ENCODE results near the gene ORC3.

DNA sequence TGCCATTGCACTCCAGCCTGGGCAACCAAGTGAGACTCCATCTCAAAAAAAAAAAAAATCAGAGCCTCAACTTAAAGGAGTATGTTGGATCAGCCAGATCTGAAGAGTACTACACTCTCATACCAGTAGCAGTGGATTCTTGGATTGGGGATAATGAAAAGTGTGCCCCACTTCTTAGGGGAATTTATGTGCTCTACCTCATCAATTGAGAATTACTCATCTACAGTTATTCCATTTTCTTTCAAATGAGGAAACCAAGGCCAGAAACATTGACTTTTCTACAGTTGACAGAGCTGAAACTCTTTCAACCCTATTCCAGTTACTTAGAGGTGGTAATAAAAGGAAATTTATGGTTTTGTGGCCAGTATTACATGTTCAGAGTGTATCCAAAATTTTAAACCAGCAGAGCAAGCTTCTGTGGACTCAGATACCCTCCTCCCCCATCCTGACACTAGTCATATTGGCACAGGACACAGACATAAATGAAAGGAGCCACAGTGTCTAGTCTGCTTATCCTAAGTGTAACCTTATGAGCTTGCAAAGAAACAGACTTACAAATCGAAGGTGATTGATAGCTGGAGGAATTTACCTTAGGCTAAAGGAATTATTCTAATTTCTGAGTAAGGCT, 51.2 kb downstream of the ORC3 start:
- no peak for TF ChIP-seq CTCF (optimal IDR thresholded peaks at IDR 0.05 in 1 of 3, IDR thresholded peaks at IDR 0.05 in 1 of 3, conservative IDR thresholded peaks at IDR 0.05 in 1 of 3; ENCODE audit: extremely low read depth in 1 of 3, insufficient read depth in 2 of 3, low read length in 3 of 3)
- no peak for TF ChIP-seq EZH2 (IDR thresholded peaks at IDR 0.05; ENCODE audit: low read length)

All from keratinocyte (primary cell).